Nephron progenitor cell (in vitro differentiated cells): ENCODE data around the gene OLA1.
A peak's percentile ranks its signal among the peaks of the same experiment; 100 is the strongest.

Experiments used
- DNase-seq: peaks from one replicate; pipeline ENCODE4 v3.0.0; 2021
- H3K27ac Mint-ChIP-seq: 2 replicates; pipeline ENCODE4 v1.8.0; 2021; ENCODE audit warnings: mild to moderate bottlenecking, moderate library complexity, mixed read lengths
- H3K27me3 Mint-ChIP-seq: 2 replicates; pipeline ENCODE4 v1.8.0; 2021; ENCODE audit warnings: mild to moderate bottlenecking, low read depth, mixed read lengths; ENCODE audit not compliant: poor library complexity
- H3K36me3 Mint-ChIP-seq: 2 replicates; pipeline ENCODE4 v1.8.0; 2021; ENCODE audit warnings: low read depth, mixed read lengths
- H3K4me1 Mint-ChIP-seq: 2 replicates; pipeline ENCODE4 v1.8.0; 2021; ENCODE audit warnings: mixed read lengths
- H3K4me3 Mint-ChIP-seq: 2 replicates; pipeline ENCODE4 v1.8.0; 2021; ENCODE audit warnings: mild to moderate bottlenecking, moderate library complexity, mixed read lengths
- H3K9me3 Mint-ChIP-seq: 2 replicates; pipeline ENCODE4 v1.8.0; 2021; ENCODE audit warnings: mild to moderate bottlenecking, moderate library complexity, mixed read lengths
- CTCF ChIP-seq: fragments of 200-600 bp; sonication (generic); IDR thresholded peaks from 2 replicates; pipeline ENCODE4 v1.5.0; 2021; ENCODE audit warnings: antibody characterized with exemption

The OLA1 gene

GRCh38 chr2:174121612-174122011 is 126.7 kb downstream of the OLA1 start:
- Mint-ChIP-seq H3K4me1 (peaks cover 25% of the 10 kb centered on the region), H3K27ac (no peak overlapping the region), H3K27me3 (no peaks in the 10 kb centered on the region), H3K9me3 (no peaks in the 10 kb centered on the region), H3K36me3 (peaks cover 10% of the 10 kb centered on the region), H3K4me3 (no peak overlapping the region)
- TF ChIP-seq CTCF, result no peak
- no peak for DNase-seq

DNA sequence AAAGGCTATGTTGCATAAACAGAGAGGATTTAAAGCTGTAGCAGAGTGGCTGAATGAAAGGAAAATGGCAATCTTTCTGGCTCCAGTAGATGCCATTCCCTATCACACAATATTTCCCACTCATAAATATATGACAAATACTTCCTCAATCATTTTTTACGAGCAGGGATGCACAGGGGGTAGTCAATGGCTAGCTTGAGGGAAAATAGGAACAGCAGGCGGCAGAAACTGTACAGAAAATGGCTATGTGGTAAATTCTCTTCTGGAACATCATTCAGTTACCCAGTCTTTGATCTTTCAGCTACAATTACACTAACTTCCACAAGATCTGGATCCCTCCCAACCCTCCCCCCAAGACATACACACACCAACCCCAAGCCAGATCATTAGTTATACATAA is 127.2 kb downstream of the OLA1 start:
- Mint-ChIP-seq H3K4me3 (no peak overlapping the region), H3K4me1 (peaks cover 25% of the 10 kb centered on the region), H3K9me3 (no peaks in the 10 kb centered on the region), H3K27ac (no peak overlapping the region), H3K36me3 (peaks cover 10% of the 10 kb centered on the region), H3K27me3 (no peaks in the 10 kb centered on the region)
- no peak for DNase-seq
- no peak for TF ChIP-seq CTCF

GRCh38 chr2:174120346-174120745 is 128.0 kb downstream of the OLA1 start:
- no peak overlapping the region for H3K27ac Mint-ChIP-seq
- no peak for DNase-seq

GRCh38 chr2:174117951-174118930 is 130.1 kb downstream of the OLA1 start:
- peaks cover 9% of the 10 kb centered on the region for H3K4me1 Mint-ChIP-seq
- no peak for DNase-seq
- H3K9me3 Mint-ChIP-seq, result no peaks in the 10 kb centered on the region
- no peak overlapping the region for H3K4me3 Mint-ChIP-seq
- TF ChIP-seq CTCF, result no peak
- no peaks in the 10 kb centered on the region for H3K27me3 Mint-ChIP-seq
- H3K36me3 Mint-ChIP-seq, result peaks cover 16% of the 10 kb centered on the region
- peak overlapping the region; percentile 87 for H3K27ac Mint-ChIP-seq

More at GRCh38 chr2:174120346-174120745, 128.0 kb downstream of the OLA1 start:
- Mint-ChIP-seq H3K27me3 (no peaks in the 10 kb centered on the region), H3K4me1 (peaks cover 25% of the 10 kb centered on the region), H3K4me3 (no peak overlapping the region), H3K9me3 (no peaks in the 10 kb centered on the region), H3K36me3 (peaks cover 10% of the 10 kb centered on the region)
- no peak for TF ChIP-seq CTCF

- H3K4me1 Mint-ChIP-seq, result no peaks in the 10 kb centered on the region
Measured at GRCh38 chr2:174112073-174112472, 136.3 kb downstream of the OLA1 start.

More at GRCh38 chr2:174112073-174112472, 136.3 kb downstream of the OLA1 start:
- no peaks in the 10 kb centered on the region for H3K27me3 Mint-ChIP-seq
- H3K27ac Mint-ChIP-seq, result no peak overlapping the region
- no peak for TF ChIP-seq CTCF
- H3K36me3 Mint-ChIP-seq, result peaks cover 6% of the 10 kb centered on the region
- DNase-seq, result no peak
- H3K9me3 Mint-ChIP-seq, result no peaks in the 10 kb centered on the region
- no peak overlapping the region for H3K4me3 Mint-ChIP-seq
